ENCODE results near the gene ITPK1.

The ITPK1 gene

DNA sequence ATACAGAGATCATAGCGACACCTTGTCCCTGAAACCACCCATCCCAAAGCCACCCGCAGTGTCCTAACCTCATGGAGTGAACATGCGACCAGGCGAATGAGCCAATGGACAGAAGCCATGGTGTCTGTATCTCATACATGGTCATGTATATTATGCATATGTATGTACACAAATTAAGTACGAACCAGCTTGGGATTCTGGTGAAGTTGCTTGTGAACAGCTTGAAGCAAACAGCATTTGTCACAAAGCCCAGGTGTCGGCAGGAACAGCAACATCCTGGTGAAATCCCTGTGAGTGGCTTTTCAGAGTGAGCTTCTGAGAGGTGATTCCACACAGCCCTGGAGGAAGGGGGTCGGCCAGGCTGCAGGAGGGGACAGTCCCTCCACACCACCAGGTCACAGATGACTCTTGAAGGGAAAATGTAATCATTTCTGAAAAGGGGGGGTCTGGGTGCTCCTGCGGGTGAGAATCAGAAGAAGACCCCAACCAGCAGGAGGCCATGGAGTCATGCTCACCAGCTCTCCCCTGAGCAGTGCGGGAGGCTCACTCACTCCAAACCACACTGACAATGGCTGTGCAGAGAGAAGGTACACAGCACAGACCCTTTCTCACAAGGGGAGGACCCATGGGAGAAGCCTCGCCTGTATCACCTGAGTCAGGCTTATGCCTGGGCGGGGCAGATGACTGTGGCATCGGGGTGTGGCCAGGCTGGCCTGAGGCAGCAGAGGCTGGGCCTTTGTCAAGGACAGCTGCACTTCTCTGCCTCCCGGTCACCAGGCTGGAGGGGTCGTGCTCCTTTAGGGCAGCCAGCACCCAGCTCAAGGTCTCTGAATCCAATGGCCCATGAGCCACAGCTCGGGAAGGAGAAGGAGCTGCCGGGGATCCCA lies 178.4 kb downstream of the ITPK1 start:
- H3K4me1 ChIP-seq (ENCODE audit: control insufficient read depth, insufficient read depth, low read length, poor library complexity, severe bottlenecking), result no peaks in the 10 kb centered on the region
- no peak for DNase-seq
- H3K27me3 ChIP-seq (replicated peaks; ENCODE audit: control insufficient read depth, insufficient read depth, low read length, poor library complexity, severe bottlenecking), result no peaks in the 10 kb centered on the region
- no peak overlapping the region for H3K4me3 ChIP-seq (ENCODE audit: insufficient read depth, low read depth, low read length, poor library complexity, severe bottlenecking)
- H3K36me3 ChIP-seq (ENCODE audit: control insufficient read depth, insufficient read depth, low read length), result peaks cover 5% of the 10 kb centered on the region
- H3K9me3 ChIP-seq (ENCODE audit: control insufficient read depth, low read length), result no peaks in the 10 kb centered on the region
- H3K27ac ChIP-seq (ENCODE audit: insufficient read depth, low read length, poor library complexity, severe bottlenecking), result no peak overlapping the region

GRCh38 chr14:92936085-92936484 lies 179.6 kb downstream of the ITPK1 start:
- no peak for DNase-seq
- peaks cover 5% of the 10 kb centered on the region for H3K36me3 ChIP-seq (ENCODE audit: control insufficient read depth, insufficient read depth, low read length)
- H3K4me3 ChIP-seq (ENCODE audit: insufficient read depth, low read depth, low read length, poor library complexity, severe bottlenecking), result no peak overlapping the region

DNA sequence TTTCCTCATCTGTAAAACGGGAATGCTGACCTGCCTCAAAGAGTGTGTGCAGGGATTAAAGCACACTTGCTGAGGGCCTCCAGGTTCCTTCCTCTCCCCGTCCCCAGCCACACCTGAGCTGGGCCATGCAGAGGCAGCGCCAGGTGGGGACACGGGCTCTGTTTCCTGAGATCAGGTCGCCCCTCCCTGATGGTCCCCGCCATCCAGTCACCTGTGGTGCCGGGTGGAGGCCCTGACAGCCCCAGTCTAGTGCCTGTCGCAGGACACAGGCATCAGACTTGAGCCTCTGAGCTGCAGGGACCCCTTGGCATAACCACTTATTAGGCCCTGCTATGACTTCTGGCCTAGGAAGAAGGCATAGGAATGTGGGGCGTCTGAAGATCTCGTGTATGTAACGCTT lies 180.3 kb downstream of the ITPK1 start:
- H3K27me3 ChIP-seq (replicated peaks; ENCODE audit: control insufficient read depth, insufficient read depth, low read length, poor library complexity, severe bottlenecking), result no peaks in the 10 kb centered on the region
- DNase-seq, result no peak
- H3K36me3 ChIP-seq (ENCODE audit: control insufficient read depth, insufficient read depth, low read length), result peaks cover 5% of the 10 kb centered on the region
- H3K4me3 ChIP-seq (ENCODE audit: insufficient read depth, low read depth, low read length, poor library complexity, severe bottlenecking), result no peak overlapping the region
- H3K27ac ChIP-seq (ENCODE audit: insufficient read depth, low read length, poor library complexity, severe bottlenecking), result no peak overlapping the region
- no peaks in the 10 kb centered on the region for H3K9me3 ChIP-seq (ENCODE audit: control insufficient read depth, low read length)
- no peaks in the 10 kb centered on the region for H3K4me1 ChIP-seq (ENCODE audit: control insufficient read depth, insufficient read depth, low read length, poor library complexity, severe bottlenecking)

More at GRCh38 chr14:92936085-92936484, 179.6 kb downstream of the ITPK1 start:
- Histone ChIP-seq H3K27me3 (replicated peaks; ENCODE audit: control insufficient read depth, insufficient read depth, low read length, poor library complexity, severe bottlenecking) (no peaks in the 10 kb centered on the region), H3K9me3 (ENCODE audit: control insufficient read depth, low read length) (no peaks in the 10 kb centered on the region), H3K27ac (ENCODE audit: insufficient read depth, low read length, poor library complexity, severe bottlenecking) (no peak overlapping the region), H3K4me1 (ENCODE audit: control insufficient read depth, insufficient read depth, low read length, poor library complexity, severe bottlenecking) (no peaks in the 10 kb centered on the region)

DNA sequence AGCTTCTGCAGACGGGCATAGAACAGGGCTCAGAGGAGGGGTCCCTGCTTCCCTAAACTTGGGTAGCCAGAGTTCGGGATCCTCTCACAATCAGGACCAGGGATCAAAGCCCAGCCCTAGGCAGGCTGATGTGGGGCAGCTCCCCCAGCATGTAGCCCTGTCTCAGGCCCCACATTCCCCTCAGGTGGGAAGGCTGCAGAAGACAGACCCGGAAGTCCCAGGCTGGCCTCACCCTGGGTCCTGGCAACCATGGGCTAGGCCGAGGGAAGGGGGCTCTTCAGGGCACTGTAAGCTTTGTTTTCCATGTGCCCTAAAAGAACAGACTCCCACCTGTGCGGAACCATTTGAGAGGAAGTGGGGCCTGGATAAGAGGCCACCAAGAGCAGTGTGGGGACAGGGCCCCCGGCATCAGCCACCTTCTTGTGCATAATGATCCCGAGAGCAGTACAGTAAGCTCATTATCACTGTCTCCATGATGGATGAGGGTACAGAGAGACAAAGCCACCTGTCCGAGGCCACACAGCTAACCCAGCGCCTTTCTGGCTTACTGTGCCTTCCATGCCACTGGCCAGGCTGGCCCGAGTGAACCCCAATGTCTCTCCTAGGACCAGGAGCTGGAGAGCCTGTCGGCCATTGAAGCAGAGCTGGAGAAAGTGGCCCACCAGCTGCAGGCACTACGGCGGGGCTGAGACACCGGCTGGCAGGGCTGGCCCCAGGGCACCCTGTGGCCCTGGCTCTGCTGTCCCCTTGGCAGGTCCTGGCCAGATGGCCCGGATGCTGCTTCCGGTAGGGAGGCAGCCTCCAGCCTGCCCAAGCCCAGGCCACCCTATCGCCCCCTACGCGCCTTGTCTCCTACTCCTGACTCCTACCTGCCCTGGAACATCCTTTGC lies 181.3 kb downstream of the ITPK1 start:
- Histone ChIP-seq H3K36me3 (ENCODE audit: control insufficient read depth, insufficient read depth, low read length) (peaks cover 5% of the 10 kb centered on the region), H3K27me3 (replicated peaks; ENCODE audit: control insufficient read depth, insufficient read depth, low read length, poor library complexity, severe bottlenecking) (no peaks in the 10 kb centered on the region), H3K4me1 (ENCODE audit: control insufficient read depth, insufficient read depth, low read length, poor library complexity, severe bottlenecking) (no peaks in the 10 kb centered on the region), H3K27ac (ENCODE audit: insufficient read depth, low read length, poor library complexity, severe bottlenecking) (no peak overlapping the region), H3K4me3 (ENCODE audit: insufficient read depth, low read depth, low read length, poor library complexity, severe bottlenecking) (no peak overlapping the region), H3K9me3 (ENCODE audit: control insufficient read depth, low read length) (no peaks in the 10 kb centered on the region)
- DNase-seq, result no peak

DNA sequence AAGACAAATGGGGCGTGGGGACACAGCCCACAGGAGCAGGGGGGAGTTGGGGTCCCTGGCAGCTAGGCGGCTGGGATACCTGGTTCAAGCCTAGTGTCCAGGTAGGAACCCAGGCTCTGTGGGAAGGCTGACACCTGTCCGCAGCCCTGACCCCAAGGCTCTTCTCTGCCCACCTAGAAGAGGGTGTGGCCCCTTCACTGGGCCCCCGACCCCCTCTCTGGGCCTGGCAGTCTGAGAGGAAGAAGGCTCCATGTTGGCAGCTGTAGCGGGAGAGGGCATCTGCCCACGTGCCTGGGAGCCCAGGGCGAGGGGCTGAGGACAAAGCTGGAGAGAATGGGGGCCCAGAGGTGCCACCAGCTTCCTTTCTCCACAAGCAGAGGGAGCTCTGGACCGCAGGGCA lies 182.2 kb downstream of the ITPK1 start:
- Histone ChIP-seq H3K36me3 (ENCODE audit: control insufficient read depth, insufficient read depth, low read length) (peaks cover 5% of the 10 kb centered on the region), H3K4me1 (ENCODE audit: control insufficient read depth, insufficient read depth, low read length, poor library complexity, severe bottlenecking) (no peaks in the 10 kb centered on the region), H3K4me3 (ENCODE audit: insufficient read depth, low read depth, low read length, poor library complexity, severe bottlenecking) (no peak overlapping the region), H3K9me3 (ENCODE audit: control insufficient read depth, low read length) (no peaks in the 10 kb centered on the region), H3K27me3 (replicated peaks; ENCODE audit: control insufficient read depth, insufficient read depth, low read length, poor library complexity, severe bottlenecking) (no peaks in the 10 kb centered on the region), H3K27ac (ENCODE audit: insufficient read depth, low read length, poor library complexity, severe bottlenecking) (no peak overlapping the region)
- no peak for DNase-seq

DNA sequence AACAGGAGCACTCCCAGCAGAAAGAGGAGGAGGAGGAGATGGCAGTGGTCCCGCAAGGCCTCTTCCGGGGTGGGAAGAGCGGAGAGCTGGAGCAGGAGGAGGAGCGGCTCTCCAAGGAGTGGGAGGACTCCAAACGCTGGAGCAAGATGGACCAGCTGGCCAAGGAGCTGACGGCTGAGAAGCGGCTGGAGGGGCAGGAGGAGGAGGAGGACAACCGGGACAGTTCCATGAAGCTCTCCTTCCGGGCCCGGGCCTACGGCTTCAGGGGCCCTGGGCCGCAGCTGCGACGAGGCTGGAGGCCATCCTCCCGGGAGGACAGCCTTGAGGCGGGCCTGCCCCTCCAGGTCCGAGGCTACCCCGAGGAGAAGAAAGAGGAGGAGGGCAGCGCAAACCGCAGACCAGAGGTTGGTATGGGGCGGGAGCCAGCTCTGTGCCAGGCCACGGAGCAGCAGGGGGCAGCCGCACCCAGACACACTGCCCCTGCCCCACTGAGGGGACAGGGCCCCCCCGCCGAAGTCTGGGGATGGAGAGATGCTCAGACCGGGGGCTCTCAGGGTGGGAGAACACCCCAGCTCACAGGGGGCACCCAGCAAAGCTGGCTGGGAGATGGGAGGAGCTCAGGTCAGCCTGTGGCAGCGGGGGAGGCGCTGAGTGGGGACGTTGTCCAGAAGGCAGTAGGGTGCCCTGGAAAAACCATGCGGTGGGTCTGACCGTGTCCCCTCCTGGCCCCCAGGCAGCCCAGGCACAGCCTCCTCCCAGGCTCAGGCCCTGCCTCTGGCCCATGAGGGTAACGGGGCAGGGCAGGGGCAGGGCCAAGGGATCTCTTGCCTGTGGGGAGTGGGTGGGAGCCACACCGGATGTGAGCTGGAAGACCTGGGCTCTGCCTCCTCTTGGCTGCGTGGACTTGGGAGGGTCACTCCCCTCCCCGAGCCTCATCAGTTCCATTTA lies 183.0 kb downstream of the ITPK1 start:
- no peak overlapping the region for H3K4me3 ChIP-seq (ENCODE audit: insufficient read depth, low read depth, low read length, poor library complexity, severe bottlenecking)
- no peak overlapping the region for H3K27ac ChIP-seq (ENCODE audit: insufficient read depth, low read length, poor library complexity, severe bottlenecking)
- H3K27me3 ChIP-seq (replicated peaks; ENCODE audit: control insufficient read depth, insufficient read depth, low read length, poor library complexity, severe bottlenecking), result no peaks in the 10 kb centered on the region
- H3K9me3 ChIP-seq (ENCODE audit: control insufficient read depth, low read length), result no peaks in the 10 kb centered on the region
- no peak for DNase-seq
- H3K4me1 ChIP-seq (ENCODE audit: control insufficient read depth, insufficient read depth, low read length, poor library complexity, severe bottlenecking), result no peaks in the 10 kb centered on the region
- peaks cover 5% of the 10 kb centered on the region for H3K36me3 ChIP-seq (ENCODE audit: control insufficient read depth, insufficient read depth, low read length)

DNA sequence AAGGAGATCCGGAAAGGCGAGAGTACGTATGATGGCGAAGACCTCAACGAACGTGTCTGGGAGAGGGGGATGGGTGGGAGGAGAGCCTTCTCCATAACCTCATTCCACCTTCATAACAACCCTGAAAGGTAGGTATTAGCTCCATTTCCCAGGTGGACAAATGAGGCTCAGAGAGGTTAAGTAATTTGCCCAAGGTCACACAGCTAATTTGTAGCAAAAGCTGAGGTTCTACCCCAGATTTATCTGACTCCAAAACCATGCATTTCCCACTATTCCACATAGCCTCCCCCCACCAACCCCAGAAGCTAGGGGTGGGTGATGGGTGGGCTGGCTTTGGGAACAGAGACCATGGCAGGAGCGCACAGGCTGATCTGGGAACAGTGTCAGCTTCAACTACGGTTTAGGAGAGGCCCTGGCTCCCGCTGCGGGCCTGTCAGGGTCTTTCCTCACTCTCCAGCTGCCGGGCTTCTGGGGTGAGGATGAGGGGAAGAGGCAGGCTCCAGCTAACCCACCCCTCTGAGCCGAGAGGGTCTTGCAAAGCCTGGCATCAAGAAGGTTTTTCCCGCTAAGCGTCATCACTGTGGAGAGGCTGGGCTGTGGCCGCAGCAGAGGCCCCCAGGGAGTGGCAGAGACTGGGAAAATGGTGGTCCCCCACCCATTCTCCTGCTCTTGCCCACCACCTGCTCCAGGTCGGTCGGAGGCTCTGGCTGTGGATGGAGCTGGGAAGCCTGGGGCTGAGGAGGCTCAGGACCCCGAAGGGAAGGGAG lies 183.9 kb downstream of the ITPK1 start:
- DNase-seq, result no peak
- H3K4me3 ChIP-seq (ENCODE audit: insufficient read depth, low read depth, low read length, poor library complexity, severe bottlenecking), result no peak overlapping the region
- H3K27ac ChIP-seq (ENCODE audit: insufficient read depth, low read length, poor library complexity, severe bottlenecking), result no peak overlapping the region
- no peaks in the 10 kb centered on the region for H3K9me3 ChIP-seq (ENCODE audit: control insufficient read depth, low read length)
- H3K27me3 ChIP-seq (replicated peaks; ENCODE audit: control insufficient read depth, insufficient read depth, low read length, poor library complexity, severe bottlenecking), result no peaks in the 10 kb centered on the region
- H3K36me3 ChIP-seq (ENCODE audit: control insufficient read depth, insufficient read depth, low read length), result peaks cover 4% of the 10 kb centered on the region
- no peaks in the 10 kb centered on the region for H3K4me1 ChIP-seq (ENCODE audit: control insufficient read depth, insufficient read depth, low read length, poor library complexity, severe bottlenecking)

DNA sequence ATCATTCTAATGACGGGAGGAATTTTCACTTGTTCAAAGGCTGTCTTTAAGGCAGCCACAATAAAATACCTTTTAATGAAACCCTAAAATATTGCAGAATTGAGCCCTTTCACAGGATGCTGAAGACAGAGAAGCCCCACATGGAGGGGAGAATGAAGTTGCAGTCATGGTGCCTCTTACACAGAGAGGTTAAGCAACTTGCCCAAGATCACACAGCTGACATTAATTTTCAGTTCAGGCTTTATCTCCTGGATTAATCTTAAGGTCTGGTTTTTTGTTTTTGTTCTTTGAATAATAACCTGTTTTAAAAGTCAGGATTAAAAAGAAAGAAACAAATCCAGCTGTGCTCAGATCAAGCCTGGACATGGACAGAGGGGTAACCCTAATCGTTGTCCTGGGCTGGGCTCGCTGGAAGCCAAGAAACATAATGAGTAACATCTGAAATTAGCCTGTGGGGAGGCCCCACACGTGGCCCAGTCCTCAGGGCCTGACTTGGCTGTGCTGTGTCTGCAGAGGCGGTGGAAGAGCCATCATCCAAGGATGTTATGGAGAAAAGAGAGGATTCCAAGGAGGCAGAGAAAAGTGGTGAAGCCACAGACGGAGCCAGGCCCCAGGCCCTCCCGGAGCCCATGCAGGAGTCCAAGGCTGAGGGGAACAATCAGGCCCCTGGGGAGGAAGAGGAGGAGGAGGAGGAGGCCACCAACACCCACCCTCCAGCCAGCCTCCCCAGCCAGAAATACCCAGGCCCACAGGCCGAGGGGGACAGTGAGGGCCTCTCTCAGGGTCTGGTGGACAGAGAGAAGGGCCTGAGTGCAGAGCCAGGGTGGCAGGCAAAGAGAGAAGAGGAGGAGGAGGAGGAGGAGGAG lies 184.8 kb downstream of the ITPK1 start:
- no peak overlapping the region for H3K27ac ChIP-seq (ENCODE audit: insufficient read depth, low read length, poor library complexity, severe bottlenecking)
- H3K9me3 ChIP-seq (ENCODE audit: control insufficient read depth, low read length), result no peaks in the 10 kb centered on the region
- no peaks in the 10 kb centered on the region for H3K27me3 ChIP-seq (replicated peaks; ENCODE audit: control insufficient read depth, insufficient read depth, low read length, poor library complexity, severe bottlenecking)
- H3K4me1 ChIP-seq (ENCODE audit: control insufficient read depth, insufficient read depth, low read length, poor library complexity, severe bottlenecking), result no peaks in the 10 kb centered on the region
- no peak for DNase-seq
- no peaks in the 10 kb centered on the region for H3K36me3 ChIP-seq (ENCODE audit: control insufficient read depth, insufficient read depth, low read length)
- H3K4me3 ChIP-seq (ENCODE audit: insufficient read depth, low read depth, low read length, poor library complexity, severe bottlenecking), result no peak overlapping the region

All from effector memory CD4-positive, alpha-beta T cell (primary cell).